ENCODE measurements around the gene CAPN2.

Gene CAPN2

GRCh38 chr1:223712850-223713474, 623 bp downstream of the CAPN2 start:
- H4K20me1 ChIP-seq (ENCODE audit: insufficient read depth, low read length) = no peaks in the 10 kb centered on the region
- H3K4me3 ChIP-seq (ENCODE audit: low read length) = peak overlapping the region; percentile 88
- H3K4me2 ChIP-seq (ENCODE audit: low read depth, low read length) = peak overlapping the region; percentile 75
- no peaks in the 10 kb centered on the region for H3K9me3 ChIP-seq (replicated peaks; ENCODE audit: insufficient read depth, low read length)
- no peaks in the 10 kb centered on the region for H3K27me3 ChIP-seq (replicated peaks; ENCODE audit: insufficient read depth, low read length)
- peaks cover 34% of the 10 kb centered on the region for H3K79me2 ChIP-seq (ENCODE audit: low read length)
- peaks cover 56% of the 10 kb centered on the region for H3K4me1 ChIP-seq (ENCODE audit: low read length)
- H3K9me2 ChIP-seq (replicated peaks; ENCODE audit: insufficient read depth, low read length) = no peaks in the 10 kb centered on the region
- peaks cover 42% of the 10 kb centered on the region for H3F3A ChIP-seq (ENCODE audit: insufficient read depth, low read length)
- peak overlapping the region; percentile 90 for H2AFZ ChIP-seq (ENCODE audit: low read length)
- no peak for DNase-seq
- TF ChIP-seq CTCF (IDR thresholded peaks at IDR 0.05; ENCODE audit: low read length) (no peak), EZH2 (optimal IDR thresholded peaks at IDR 0.05; ENCODE audit: low read depth, low read length) (no peak), EZH2phosphoT487 (IDR thresholded peaks at IDR 0.05; ENCODE audit: low read length) (no peak)
- H3K36me3 ChIP-seq (replicated peaks; ENCODE audit: insufficient read depth, low read length) = no peaks in the 10 kb centered on the region; the same call in 1 of the 2 replicates
- no peak overlapping the region for H3K27ac ChIP-seq (ENCODE audit: low read length)
- peak overlapping the region; percentile 79 for H3K9ac ChIP-seq (ENCODE audit: low read length)

GRCh38 chr1:223713546-223714420, 1.4 kb downstream of the CAPN2 start:
- Histone ChIP-seq H3K4me1 (ENCODE audit: low read length) (peaks cover 56% of the 10 kb centered on the region), H3K27me3 (replicated peaks; ENCODE audit: insufficient read depth, low read length) (no peaks in the 10 kb centered on the region), H3K27ac (ENCODE audit: low read length) (peak overlapping the region; percentile 1; the same call in 1 of the 2 replicates), H3K4me2 (ENCODE audit: low read depth, low read length) (peak overlapping the region; percentile 75), H3F3A (ENCODE audit: insufficient read depth, low read length) (peaks cover 42% of the 10 kb centered on the region), H3K9ac (ENCODE audit: low read length) (peak overlapping the region; percentile 79; the same call in 1 of the 2 replicates), H3K9me3 (replicated peaks; ENCODE audit: insufficient read depth, low read length) (no peaks in the 10 kb centered on the region), H2AFZ (ENCODE audit: low read length) (no peak overlapping the region), H3K4me3 (ENCODE audit: low read length) (peak overlapping the region; percentile 88), H3K36me3 (replicated peaks; ENCODE audit: insufficient read depth, low read length) (no peaks in the 10 kb centered on the region; the same call in 1 of the 2 replicates), H3K9me2 (replicated peaks; ENCODE audit: insufficient read depth, low read length) (no peaks in the 10 kb centered on the region), H3K79me2 (ENCODE audit: low read length) (peaks cover 35% of the 10 kb centered on the region), H4K20me1 (ENCODE audit: insufficient read depth, low read length) (no peaks in the 10 kb centered on the region)
- TF ChIP-seq EZH2phosphoT487 (IDR thresholded peaks at IDR 0.05; ENCODE audit: low read length) (no peak), CTCF (IDR thresholded peaks at IDR 0.05; ENCODE audit: low read length) (no peak), EZH2 (optimal IDR thresholded peaks at IDR 0.05; ENCODE audit: low read depth, low read length) (no peak)
- DNase-seq = no peak

GRCh38 chr1:223714421-223714724, 2.0 kb downstream of the CAPN2 start:
- Histone ChIP-seq H3K4me1 (ENCODE audit: low read length) (peaks cover 56% of the 10 kb centered on the region), H2AFZ (ENCODE audit: low read length) (no peak overlapping the region), H3K36me3 (replicated peaks; ENCODE audit: insufficient read depth, low read length) (no peaks in the 10 kb centered on the region; the same call in 1 of the 2 replicates), H3K4me2 (ENCODE audit: low read depth, low read length) (peak overlapping the region; percentile 75), H3K9ac (ENCODE audit: low read length) (no peak overlapping the region), H3K4me3 (ENCODE audit: low read length) (peak overlapping the region; percentile 31; the same call in 1 of the 2 replicates), H3K9me3 (replicated peaks; ENCODE audit: insufficient read depth, low read length) (no peaks in the 10 kb centered on the region), H3K9me2 (replicated peaks; ENCODE audit: insufficient read depth, low read length) (no peaks in the 10 kb centered on the region), H3K27me3 (replicated peaks; ENCODE audit: insufficient read depth, low read length) (no peaks in the 10 kb centered on the region), H3K27ac (ENCODE audit: low read length) (peak overlapping the region; percentile 72; the same call in 1 of the 2 replicates), H3K79me2 (ENCODE audit: low read length) (peaks cover 35% of the 10 kb centered on the region), H3F3A (ENCODE audit: insufficient read depth, low read length) (peaks cover 42% of the 10 kb centered on the region), H4K20me1 (ENCODE audit: insufficient read depth, low read length) (no peaks in the 10 kb centered on the region)
- DNase-seq = no peak
- TF ChIP-seq EZH2 (optimal IDR thresholded peaks at IDR 0.05; ENCODE audit: low read depth, low read length) (no peak), CTCF (IDR thresholded peaks at IDR 0.05; ENCODE audit: low read length) (no peak), EZH2phosphoT487 (IDR thresholded peaks at IDR 0.05; ENCODE audit: low read length) (no peak)
